GM12873 (cell line): ENCODE data around the gene HTATIP2.

Source experiments
- TF ChIP-seq, protein P1 (sequence below): IDR thresholded peaks from 2 replicates; pipeline ENCODE4 v1.5.1; 2012; ENCODE audit warnings: low read depth, mild to moderate bottlenecking, moderate library complexity, low read length, control low read depth; ENCODE audit not compliant: insufficient read depth; ENCODE audit errors: missing control alignments

Gene HTATIP2

DNA sequence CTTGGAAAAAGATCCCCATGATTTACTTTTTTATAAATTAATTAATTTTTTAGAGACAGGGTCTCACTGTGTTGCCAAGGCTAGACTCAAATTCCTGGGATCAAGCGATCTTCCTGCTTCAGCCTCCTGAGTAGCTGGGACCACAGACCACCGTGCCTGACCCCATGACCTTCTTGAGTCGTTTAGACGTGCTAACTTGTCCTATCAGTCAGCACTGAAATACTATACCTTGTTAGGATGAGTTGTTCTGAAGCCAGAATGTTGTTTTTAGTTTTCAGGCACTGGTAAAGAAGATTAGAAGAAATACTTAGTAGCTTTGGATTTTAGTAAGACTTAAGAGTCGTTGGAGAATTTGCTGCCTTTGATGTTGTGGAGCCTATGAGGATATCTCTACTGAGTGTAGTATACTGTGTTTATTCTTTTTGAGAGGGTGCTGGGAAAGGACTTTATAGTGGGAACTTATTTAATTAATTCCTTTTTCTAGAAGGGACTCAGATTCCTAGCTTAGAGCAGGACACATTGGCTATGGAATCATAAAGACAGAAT is 8.6 kb downstream of the HTATIP2 start:
- TF ChIP-seq, protein P1, sequence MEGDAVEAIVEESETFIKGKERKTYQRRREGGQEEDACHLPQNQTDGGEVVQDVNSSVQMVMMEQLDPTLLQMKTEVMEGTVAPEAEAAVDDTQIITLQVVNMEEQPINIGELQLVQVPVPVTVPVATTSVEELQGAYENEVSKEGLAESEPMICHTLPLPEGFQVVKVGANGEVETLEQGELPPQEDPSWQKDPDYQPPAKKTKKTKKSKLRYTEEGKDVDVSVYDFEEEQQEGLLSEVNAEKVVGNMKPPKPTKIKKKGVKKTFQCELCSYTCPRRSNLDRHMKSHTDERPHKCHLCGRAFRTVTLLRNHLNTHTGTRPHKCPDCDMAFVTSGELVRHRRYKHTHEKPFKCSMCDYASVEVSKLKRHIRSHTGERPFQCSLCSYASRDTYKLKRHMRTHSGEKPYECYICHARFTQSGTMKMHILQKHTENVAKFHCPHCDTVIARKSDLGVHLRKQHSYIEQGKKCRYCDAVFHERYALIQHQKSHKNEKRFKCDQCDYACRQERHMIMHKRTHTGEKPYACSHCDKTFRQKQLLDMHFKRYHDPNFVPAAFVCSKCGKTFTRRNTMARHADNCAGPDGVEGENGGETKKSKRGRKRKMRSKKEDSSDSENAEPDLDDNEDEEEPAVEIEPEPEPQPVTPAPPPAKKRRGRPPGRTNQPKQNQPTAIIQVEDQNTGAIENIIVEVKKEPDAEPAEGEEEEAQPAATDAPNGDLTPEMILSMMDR: no peak

DNA sequence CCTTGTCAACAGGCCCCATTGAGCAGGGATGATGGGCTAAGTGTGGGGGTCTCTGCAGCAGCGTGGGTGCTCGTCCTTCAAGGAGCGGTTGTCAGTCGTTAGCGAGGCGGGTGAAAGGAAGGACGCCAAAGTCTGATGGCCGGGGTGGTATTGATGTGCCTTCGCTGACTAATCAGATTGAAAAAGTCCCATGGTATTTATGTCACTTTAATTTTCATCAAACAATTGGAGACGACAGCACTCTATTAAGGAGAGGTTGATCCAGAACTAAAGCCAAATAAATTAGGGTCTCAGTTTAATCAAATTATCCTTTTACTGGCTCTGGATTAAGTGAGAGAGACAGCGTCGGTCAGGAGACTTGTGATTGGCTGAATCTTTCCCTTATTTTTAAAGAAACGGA is 9.6 kb downstream of the HTATIP2 start:
- TF ChIP-seq, protein P1: no peak

DNA sequence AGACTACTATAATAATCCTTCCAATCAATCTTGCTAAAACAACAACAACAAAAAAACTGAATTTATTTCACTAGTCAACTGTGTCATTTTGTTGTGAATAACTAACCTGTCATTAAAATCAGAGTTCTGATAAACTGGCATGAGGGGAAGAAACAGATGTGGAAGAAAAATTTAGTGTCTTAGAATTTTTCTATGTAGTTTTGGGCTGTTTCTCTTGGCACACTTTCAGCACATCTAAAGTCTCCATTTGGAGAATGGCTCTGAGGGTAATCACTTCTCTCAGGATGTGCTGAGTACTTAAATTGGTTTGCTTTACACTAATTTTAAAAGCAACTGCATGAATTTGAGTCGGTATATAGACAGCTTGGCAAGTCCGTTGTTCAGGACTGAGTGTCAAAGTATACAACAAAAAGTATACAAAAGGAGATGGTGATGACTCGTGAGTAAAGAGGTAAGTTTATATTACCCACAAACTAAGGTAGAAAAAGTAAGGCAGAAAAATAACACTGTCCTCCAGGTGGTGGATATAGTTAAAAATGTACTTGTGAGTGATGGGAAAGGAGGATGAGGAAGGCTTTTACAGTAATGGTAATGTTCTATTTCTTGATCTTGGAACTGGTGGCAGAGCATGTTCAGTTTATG is 10.2 kb downstream of the HTATIP2 start:
- TF ChIP-seq, protein P1: no peak

DNA sequence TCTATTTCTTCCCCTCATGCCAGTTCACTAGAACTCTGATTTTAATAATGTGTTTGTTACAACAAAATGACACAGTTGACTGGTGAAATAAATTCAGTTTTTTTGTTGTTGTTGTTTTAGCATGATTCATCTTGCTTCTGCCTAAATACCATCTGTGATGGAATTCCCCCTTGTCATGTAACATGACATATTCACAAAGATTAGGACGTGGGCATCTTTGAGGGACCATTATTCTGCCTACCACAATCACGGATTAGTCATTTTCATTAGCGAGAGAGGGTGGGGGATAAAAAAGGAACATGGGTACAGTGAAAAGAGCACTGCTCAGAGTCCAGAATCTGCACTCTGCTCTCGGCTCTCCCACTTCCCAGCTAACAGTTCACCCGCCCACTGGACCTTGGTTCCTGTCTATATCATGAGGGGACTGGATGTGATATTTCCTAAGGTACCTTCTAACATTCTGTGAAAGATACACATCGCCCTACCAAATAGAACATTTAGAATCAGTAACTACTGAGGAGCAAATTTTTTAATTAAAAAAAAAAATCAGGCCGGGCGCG is 11.3 kb downstream of the HTATIP2 start:
- TF ChIP-seq, protein P1: no peak

DNA sequence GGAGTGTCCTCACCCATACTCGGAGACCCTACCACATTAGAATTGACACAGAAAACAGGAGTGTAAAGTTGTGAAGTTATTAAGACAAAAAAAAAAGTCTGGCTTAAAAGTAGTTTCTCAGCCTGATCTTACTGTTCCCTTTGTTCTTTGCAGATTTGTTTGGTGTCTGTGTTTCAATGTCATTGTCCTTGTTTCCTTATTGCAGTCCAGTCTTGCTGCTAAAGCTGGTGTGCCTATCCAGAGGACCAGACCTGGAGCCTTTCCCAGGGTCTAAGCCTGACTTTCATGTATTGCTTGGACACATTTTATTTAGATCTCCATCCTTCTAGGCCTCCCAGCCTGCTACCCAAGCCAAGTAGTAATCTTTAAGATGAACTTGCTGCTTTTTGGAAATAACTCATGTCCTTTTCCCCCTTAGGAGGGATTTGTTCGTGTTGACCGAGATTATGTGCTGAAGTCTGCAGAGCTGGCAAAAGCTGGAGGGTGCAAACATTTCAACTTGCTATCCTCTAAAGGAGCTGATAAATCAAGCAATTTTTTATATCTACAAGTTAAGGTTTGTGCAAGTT is 12.7 kb downstream of the HTATIP2 start:
- TF ChIP-seq, protein P1: no peak

DNA sequence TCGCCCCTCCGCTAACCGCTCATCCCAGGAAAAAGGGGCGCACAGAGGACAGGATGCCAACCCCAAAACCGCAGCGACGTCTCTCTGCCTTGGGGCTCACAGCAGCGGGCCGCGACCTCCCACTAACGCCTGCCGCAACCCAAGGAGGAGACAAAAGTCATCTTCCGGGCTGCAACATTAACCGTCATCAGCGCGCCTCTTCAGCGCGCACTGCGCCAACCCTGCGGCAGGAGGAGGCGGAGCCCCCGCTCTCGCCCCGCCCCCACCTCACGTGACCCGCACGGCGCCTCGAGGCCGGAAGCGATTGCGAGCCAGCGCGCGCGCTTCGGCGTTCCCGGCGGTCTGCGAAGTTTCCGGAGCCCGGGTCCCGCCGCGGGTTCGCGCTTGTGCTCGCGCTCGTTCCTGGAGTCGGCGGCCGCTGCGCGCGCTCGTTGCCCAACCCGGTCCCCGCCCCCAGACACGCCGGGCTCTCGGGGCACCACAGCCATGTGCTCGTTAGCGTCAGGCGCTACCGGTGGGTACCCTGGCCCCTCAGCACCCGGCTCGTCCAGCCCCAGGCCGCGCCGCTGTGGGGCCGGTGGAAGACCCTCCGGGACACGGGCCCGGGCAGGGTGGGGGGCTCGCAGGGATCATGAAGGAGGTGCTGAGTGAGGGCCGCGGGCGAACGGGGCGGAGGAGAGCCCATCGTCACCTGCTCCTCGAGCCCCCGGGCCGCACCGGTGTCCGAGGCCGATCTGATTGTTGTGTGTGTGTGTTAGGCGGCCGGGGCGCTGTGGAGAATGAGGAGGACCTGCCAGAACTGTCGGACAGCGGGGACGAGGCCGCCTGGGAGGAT is 24.0 kb downstream of the HTATIP2 start, which contains the start of gene PRMT3:
PRMT3 (plus strand) TSS at position 456 of the 835 bp plus-strand sequence; CDS start at position 487, 31 bp downstream.
- TF ChIP-seq, protein P1: no peak
